Endodermal cell (in vitro differentiated cells): ENCODE data around the gene ZNF618. TPM values are rescaled to one million over a fixed set of nuclear protein-coding genes. Genes with fewer than 3 reads are reported as not detected.

Experiments
- DNase-seq: peaks from one replicate; pipeline ENCODE4 v3.0.0-alpha.2; 2017
- H3K27ac ChIP-seq: 2 replicates; pipeline ENCODE4 v1.5.1; 2013; ENCODE audit warnings: mild to moderate bottlenecking, low read depth, low read length, moderate library complexity
- H3K27me3 ChIP-seq: 2 replicates; pipeline ENCODE4 v1.6.1; 2013; ENCODE audit warnings: mild to moderate bottlenecking, low read length, moderate library complexity; ENCODE audit not compliant: insufficient read depth, control insufficient read depth, poor library complexity, severe bottlenecking
- H3K36me3 ChIP-seq: 2 replicates; pipeline ENCODE4 v1.7.0; 2013; ENCODE audit warnings: mild to moderate bottlenecking, low read length, moderate library complexity; ENCODE audit not compliant: control insufficient read depth, insufficient read depth
- H3K4me1 ChIP-seq: one replicate; pipeline ENCODE4 v1.7.0; 2013; ENCODE audit warnings: low read length; ENCODE audit not compliant: control insufficient read depth, insufficient read depth
- H3K4me3 ChIP-seq: 2 replicates; pipeline ENCODE4 v1.5.1; 2013; ENCODE audit warnings: mild to moderate bottlenecking, low read length, moderate library complexity
- H3K9ac ChIP-seq: 2 replicates; pipeline ENCODE4 v1.6.1; 2013; ENCODE audit warnings: mild to moderate bottlenecking, low read length, moderate library complexity; ENCODE audit not compliant: poor library complexity, severe bottlenecking; ENCODE audit errors: extremely low read depth
- H3K9me3 ChIP-seq: 2 replicates; pipeline ENCODE4 v1.6.1; 2013; ENCODE audit warnings: mild to moderate bottlenecking, low read length, moderate library complexity; ENCODE audit not compliant: control insufficient read depth
- H3K27ac Mint-ChIP-seq: 2 replicates; pipeline ENCODE4 v1.8.0; 2020; ENCODE audit warnings: mixed read lengths
- H3K27me3 Mint-ChIP-seq: 2 replicates; pipeline ENCODE4 v1.8.0; 2021; ENCODE audit warnings: mild to moderate bottlenecking, mixed read lengths; ENCODE audit not compliant: insufficient read depth
- H3K36me3 Mint-ChIP-seq: 2 replicates; pipeline ENCODE4 v1.8.0; 2020; ENCODE audit warnings: low read depth, mixed read lengths
- H3K4me1 Mint-ChIP-seq: 2 replicates; pipeline ENCODE4 v1.8.0; 2020; ENCODE audit warnings: mixed read lengths
- H3K4me3 Mint-ChIP-seq: 2 replicates; pipeline ENCODE4 v1.8.0; 2020; ENCODE audit warnings: mild to moderate bottlenecking, moderate library complexity, mixed read lengths
- H3K9me3 Mint-ChIP-seq: 2 replicates; pipeline ENCODE4 v1.8.0; 2020; ENCODE audit warnings: mild to moderate bottlenecking, mixed read lengths
- WGBS, 2 experiments: methylation state at CpG; one replicate each; pipeline versions ENCODE4 v1.1.5 to v1.1.7; 2013; ENCODE audit warnings: missing lambda C conversion rate in 2 of 2, mixed read lengths in 1 of 2; ENCODE audit not compliant: insufficient coverage in 1 of 2, insufficient read length in 1 of 2; 5-methylcytosine and 5-hydroxymethylcytosine counted together
- total RNA-seq, 2 donors: library from RNA; stranded (reverse); fragmentation: NEBNext Ultra II Directional in 1 of 2; extraction: Animal tissue kit (Norgen Biotek cat#: 25700) in 1 of 2; gene quantifications; 2 replicates in 1 of 2; 3 replicates in 1 of 2; pipeline ENCODE4 v1.2.1, GENCODE V29; 2021
- TF ChIP-seq, protein P1 (sequence below): fragments of 200-600 bp; sonication (generic); conservative IDR thresholded peaks from 2 replicates; pipeline ENCODE4 v1.5.0; 2021; ENCODE audit warnings: antibody characterized with exemption, mild to moderate bottlenecking

ZNF618 gene
- total RNA-seq, 2 donors from 2014 or later: 34.5 to 37.5 TPM

DNA sequence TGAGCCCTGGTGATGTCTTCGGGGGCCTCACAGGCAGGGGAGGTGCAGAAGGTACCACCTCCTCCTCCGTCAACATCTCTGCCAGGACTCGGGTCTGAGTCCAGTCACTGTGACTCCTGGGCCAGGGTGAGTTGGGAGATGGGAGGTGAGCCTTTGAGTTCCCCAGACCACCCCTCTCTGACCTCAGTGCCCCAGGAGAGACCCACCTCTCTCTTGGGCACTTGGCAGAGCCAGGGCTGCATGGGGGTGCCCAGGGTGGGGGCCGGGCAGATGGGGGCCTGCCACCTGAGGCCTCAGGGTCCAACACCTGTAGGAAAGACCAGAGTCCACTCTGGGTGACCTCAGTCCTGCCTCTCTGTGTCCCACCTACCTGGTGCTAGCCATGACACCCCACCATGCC lies 216.2 kb downstream of the ZNF618 start:
- H3K27me3 Mint-ChIP-seq: peaks cover 15% of the 10 kb centered on the region
- Histone ChIP-seq H3K27ac (no peak overlapping the region), H3K9ac (no peak overlapping the region), H3K9me3 (no peaks in the 10 kb centered on the region), H3K4me3 (no peak overlapping the region), H3K27me3 (peaks cover 19% of the 10 kb centered on the region), H3K36me3 (no peaks in the 10 kb centered on the region), H3K4me1 (no peaks in the 10 kb centered on the region)
- no peak overlapping the region for H3K27ac Mint-ChIP-seq
- H3K9me3 Mint-ChIP-seq: no peaks in the 10 kb centered on the region
- H3K4me3 Mint-ChIP-seq: no peak overlapping the region
- 93 to 100% methylated on average over 1 to 4 of the region's 4 CpGs for WGBS, 2 experiments
- DNase-seq: peak; percentile 24
- TF ChIP-seq, protein P1, sequence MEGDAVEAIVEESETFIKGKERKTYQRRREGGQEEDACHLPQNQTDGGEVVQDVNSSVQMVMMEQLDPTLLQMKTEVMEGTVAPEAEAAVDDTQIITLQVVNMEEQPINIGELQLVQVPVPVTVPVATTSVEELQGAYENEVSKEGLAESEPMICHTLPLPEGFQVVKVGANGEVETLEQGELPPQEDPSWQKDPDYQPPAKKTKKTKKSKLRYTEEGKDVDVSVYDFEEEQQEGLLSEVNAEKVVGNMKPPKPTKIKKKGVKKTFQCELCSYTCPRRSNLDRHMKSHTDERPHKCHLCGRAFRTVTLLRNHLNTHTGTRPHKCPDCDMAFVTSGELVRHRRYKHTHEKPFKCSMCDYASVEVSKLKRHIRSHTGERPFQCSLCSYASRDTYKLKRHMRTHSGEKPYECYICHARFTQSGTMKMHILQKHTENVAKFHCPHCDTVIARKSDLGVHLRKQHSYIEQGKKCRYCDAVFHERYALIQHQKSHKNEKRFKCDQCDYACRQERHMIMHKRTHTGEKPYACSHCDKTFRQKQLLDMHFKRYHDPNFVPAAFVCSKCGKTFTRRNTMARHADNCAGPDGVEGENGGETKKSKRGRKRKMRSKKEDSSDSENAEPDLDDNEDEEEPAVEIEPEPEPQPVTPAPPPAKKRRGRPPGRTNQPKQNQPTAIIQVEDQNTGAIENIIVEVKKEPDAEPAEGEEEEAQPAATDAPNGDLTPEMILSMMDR: no peak
- H3K36me3 Mint-ChIP-seq: peaks cover 6% of the 10 kb centered on the region
- H3K4me1 Mint-ChIP-seq: no peaks in the 10 kb centered on the region

DNA sequence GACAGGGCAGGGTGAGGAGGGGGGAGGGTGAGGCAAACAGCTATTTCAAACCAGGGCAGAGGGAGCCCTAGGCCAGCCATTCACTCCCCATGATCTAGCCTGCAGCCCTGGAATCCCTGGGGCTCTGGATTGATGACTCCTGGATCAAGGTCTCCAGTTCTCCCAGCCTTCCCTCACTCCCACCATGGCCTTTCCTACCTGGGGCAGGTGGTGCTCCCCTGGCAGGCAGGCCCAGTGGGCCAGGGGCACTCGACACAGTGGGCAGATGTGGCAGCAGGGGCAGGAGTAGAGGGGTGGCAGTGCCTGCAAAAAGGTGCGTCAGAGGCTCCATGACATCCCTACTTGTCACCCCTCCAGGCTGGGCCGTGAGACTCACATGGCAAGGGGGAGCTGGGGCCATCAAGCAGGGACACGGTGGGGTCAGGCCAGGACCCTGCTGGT lies 216.9 kb downstream of the ZNF618 start:
- no peaks in the 10 kb centered on the region for H3K9me3 ChIP-seq
- no peak overlapping the region for H3K9ac ChIP-seq
- H3K27ac Mint-ChIP-seq: no peak overlapping the region
- no peaks in the 10 kb centered on the region for H3K9me3 Mint-ChIP-seq
- no peaks in the 10 kb centered on the region for H3K36me3 ChIP-seq
- peaks cover 6% of the 10 kb centered on the region for H3K36me3 Mint-ChIP-seq
- no peak overlapping the region for H3K27ac ChIP-seq
- no peak overlapping the region for H3K4me3 ChIP-seq
- peak; percentile 21 for DNase-seq
- H3K4me1 ChIP-seq: no peaks in the 10 kb centered on the region
- TF ChIP-seq, protein P1: no peak
- no peaks in the 10 kb centered on the region for H3K4me1 Mint-ChIP-seq
- 86% methylated on average over 4 of the region's 4 CpGs; no CpG with 5 or more reads in 1 of the 2 experiments for WGBS, 2 experiments
- no peak overlapping the region for H3K4me3 Mint-ChIP-seq
- peaks cover 19% of the 10 kb centered on the region for H3K27me3 Mint-ChIP-seq
- peaks cover 26% of the 10 kb centered on the region for H3K27me3 ChIP-seq

DNA sequence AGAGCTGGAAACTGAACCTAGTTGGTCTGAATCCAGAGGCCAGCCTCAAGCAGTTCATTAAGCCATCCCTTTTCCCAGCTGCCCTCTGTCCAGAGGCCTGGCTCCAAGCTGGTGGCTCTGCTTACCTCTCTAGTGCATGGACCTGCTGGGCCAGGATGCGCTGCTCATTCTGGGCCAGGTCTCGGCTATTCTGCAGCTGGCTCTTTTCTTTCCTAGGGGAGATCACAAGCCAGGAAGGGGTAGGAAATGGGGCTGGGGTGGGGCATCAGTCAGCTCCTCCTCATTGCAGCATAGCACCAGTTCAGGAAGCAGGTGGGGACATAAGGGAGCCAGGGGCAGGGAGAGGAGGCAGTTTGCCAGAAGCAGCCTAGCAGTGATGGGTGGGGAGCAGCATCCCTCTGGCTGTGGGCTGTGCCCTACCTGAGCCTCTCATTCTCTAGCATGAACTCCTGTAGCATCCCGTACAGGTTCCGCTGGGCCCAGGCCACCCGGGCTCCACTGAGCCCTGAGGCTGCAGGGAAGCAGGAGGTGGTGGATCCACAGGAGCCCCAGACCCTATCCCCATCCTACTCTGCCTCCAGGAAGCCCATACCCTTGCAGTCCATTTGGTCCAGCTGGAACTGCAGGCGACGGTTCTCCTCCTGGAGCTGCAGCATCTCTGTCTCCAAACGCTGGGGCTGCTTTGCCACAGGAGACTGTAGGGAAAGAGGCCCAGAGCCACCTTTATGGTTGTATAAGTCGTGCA lies 217.8 kb downstream of the ZNF618 start:
- Histone ChIP-seq H3K4me1 (no peaks in the 10 kb centered on the region), H3K9me3 (no peaks in the 10 kb centered on the region), H3K4me3 (no peak overlapping the region), H3K36me3 (no peaks in the 10 kb centered on the region), H3K27me3 (peaks cover 29% of the 10 kb centered on the region), H3K27ac (no peak overlapping the region), H3K9ac (no peak overlapping the region)
- H3K4me3 Mint-ChIP-seq: no peak overlapping the region
- TF ChIP-seq, protein P1: no peak
- H3K27me3 Mint-ChIP-seq: peaks cover 22% of the 10 kb centered on the region
- peak; percentile 37 for DNase-seq
- H3K4me1 Mint-ChIP-seq: peaks cover under 1% of the 10 kb centered on the region
- H3K9me3 Mint-ChIP-seq: no peaks in the 10 kb centered on the region
- WGBS, 2 experiments: 87 to 91% methylated on average over 4 to 9 of the region's 9 CpGs
- H3K27ac Mint-ChIP-seq: no peak overlapping the region
- H3K36me3 Mint-ChIP-seq: peaks cover 6% of the 10 kb centered on the region
